SK-N-SH treated with all-trans-retinoic acid at 6 μM for 48 hours (cell line): Measurements from ENCODE around the gene THSD7A.

Experiments used
- ARNTL ChIP-seq: fragments of 450-650 bp; formaldehyde crosslinking; IDR thresholded peaks from 2 replicates; pipeline ENCODE4 v1.5.0; 2020; ENCODE audit warnings: low read depth, mild to moderate bottlenecking, moderate library complexity, borderline replicate concordance
- ESRRG ChIP-seq: fragments of 250-450 bp; sonication (Bioruptor Pico); IDR thresholded peaks from 2 replicates; pipeline ENCODE4 v1.6.1; 2021; ENCODE audit warnings: mild to moderate bottlenecking
- ISL1 ChIP-seq: fragments of 250-450 bp; sonication (Bioruptor Pico); IDR thresholded peaks from 2 replicates; pipeline ENCODE4 v2.1.2; 2022; ENCODE audit warnings: mild to moderate bottlenecking, moderate library complexity
- PATZ1 ChIP-seq: fragments of 250-450 bp; sonication (Bioruptor Pico); IDR thresholded peaks from 2 replicates; pipeline ENCODE4 v1.8.0; 2020; ENCODE audit warnings: mild to moderate bottlenecking, moderate library complexity, borderline replicate concordance
- PPARA ChIP-seq: fragments of 250-450 bp; sonication (Bioruptor Pico); IDR thresholded peaks from 2 replicates; pipeline ENCODE4 v1.5.0; 2020; ENCODE audit warnings: mild to moderate bottlenecking, borderline replicate concordance
- SNAI2 ChIP-seq: fragments of 250-450 bp; sonication (Bioruptor Pico); IDR thresholded peaks from 2 replicates; pipeline ENCODE4 v1.5.0; 2020; ENCODE audit warnings: mild to moderate bottlenecking, moderate library complexity
- TCF4 ChIP-seq: fragments of 250-450 bp; sonication (Bioruptor Pico); IDR thresholded peaks from 2 replicates; pipeline ENCODE4 v1.8.0; 2021; ENCODE audit warnings: mild to moderate bottlenecking, moderate library complexity, borderline replicate concordance
- TOX ChIP-seq: fragments of 250-450 bp; sonication (Bioruptor Pico); IDR thresholded peaks from 2 replicates; pipeline ENCODE4 v1.8.0; 2021; ENCODE audit warnings: mild to moderate bottlenecking, moderate library complexity, borderline replicate concordance
- ZFP30 ChIP-seq: fragments of 450-650 bp; formaldehyde crosslinking; IDR thresholded peaks from 2 replicates; pipeline ENCODE4 v1.5.0; 2022; ENCODE audit warnings: mild to moderate bottlenecking, moderate library complexity
- ZNF565 ChIP-seq: fragments of 450-650 bp; formaldehyde crosslinking; conservative IDR thresholded peaks from 2 replicates; pipeline ENCODE4 v1.5.0; 2020; ENCODE audit warnings: low read depth, mild to moderate bottlenecking, moderate library complexity
- ZNF8 ChIP-seq: fragments of 450-650 bp; formaldehyde crosslinking; IDR thresholded peaks from 2 replicates; pipeline ENCODE4 v1.5.0; 2020; ENCODE audit warnings: mild to moderate bottlenecking, moderate library complexity
- TF ChIP-seq, protein P1 (sequence below): fragments of 250-450 bp; sonication (Bioruptor Pico); IDR thresholded peaks from 2 replicates; pipeline ENCODE4 v1.5.1; 2021; ENCODE audit warnings: mild to moderate bottlenecking, moderate library complexity

- TF ChIP-seq ZNF565 (CRISPR knock-in tag) (no peak), ISL1 (CRISPR knock-in tag) (no peak), SNAI2 (CRISPR knock-in tag) (no peak), ZNF8 (CRISPR knock-in tag) (no peak), ZFP30 (CRISPR knock-in tag) (no peak), TCF4 (CRISPR knock-in tag) (no peak), PPARA (CRISPR knock-in tag) (no peak), TOX (CRISPR knock-in tag) (no peak), ARNTL (no peak), PATZ1 (CRISPR knock-in tag) (no peak), ESRRG (no peak)
- TF ChIP-seq, protein P1, sequence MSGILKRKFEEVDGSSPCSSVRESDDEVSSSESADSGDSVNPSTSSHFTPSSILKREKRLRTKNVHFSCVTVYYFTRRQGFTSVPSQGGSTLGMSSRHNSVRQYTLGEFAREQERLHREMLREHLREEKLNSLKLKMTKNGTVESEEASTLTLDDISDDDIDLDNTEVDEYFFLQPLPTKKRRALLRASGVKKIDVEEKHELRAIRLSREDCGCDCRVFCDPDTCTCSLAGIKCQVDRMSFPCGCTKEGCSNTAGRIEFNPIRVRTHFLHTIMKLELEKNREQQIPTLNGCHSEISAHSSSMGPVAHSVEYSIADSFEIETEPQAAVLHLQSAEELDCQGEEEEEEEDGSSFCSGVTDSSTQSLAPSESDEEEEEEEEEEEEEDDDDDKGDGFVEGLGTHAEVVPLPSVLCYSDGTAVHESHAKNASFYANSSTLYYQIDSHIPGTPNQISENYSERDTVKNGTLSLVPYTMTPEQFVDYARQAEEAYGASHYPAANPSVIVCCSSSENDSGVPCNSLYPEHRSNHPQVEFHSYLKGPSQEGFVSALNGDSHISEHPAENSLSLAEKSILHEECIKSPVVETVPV (CRISPR knock-in tag): no peak
These were observed 496.1 kb downstream of the THSD7A start for GRCh38 chr7:11335947-11336346.
